DMS53 (cell line): ENCODE results near the gene TNFRSF9.

Experiments
- DNase-seq: peaks from one replicate; lab custom pipeline; 2025; lab: John Stamatoyannopoulos, UW

TNFRSF9 gene

GRCh38 chr1:7916501-7916830, 24.2 kb downstream of the TNFRSF9 start:
- DNase-seq = no peak

DNA sequence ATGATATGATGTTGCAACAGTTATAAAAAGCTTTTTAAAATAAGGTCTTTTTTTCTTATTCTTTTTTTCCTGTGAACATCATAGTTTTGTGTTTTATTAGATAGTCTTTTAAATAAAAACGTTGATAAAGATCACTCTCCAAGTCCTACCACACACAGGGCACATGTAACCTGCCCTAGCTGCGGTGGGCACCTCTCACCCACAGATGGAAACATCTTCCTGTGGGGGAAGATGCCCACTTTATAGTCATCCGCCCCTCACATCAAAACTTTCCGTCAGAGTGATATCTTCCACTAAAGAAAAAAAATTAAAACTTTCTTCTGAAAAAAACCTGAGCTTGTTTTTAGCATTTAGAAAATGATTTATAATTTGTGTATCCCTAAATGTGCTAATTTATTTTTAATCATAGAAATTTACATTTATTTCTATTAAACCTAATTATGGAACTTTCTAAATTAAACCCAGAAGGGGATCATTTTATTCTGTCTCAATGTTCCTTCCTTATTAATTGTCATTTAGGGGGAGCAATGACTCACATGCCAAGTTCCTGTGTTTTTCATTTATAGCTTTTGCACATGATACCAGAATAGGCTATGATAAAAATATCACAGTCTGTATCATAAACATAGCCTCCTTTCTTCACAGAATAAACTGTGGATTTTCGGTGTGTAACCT, 24.7 kb downstream of the TNFRSF9 start:
- DNase-seq = no peak

DNA sequence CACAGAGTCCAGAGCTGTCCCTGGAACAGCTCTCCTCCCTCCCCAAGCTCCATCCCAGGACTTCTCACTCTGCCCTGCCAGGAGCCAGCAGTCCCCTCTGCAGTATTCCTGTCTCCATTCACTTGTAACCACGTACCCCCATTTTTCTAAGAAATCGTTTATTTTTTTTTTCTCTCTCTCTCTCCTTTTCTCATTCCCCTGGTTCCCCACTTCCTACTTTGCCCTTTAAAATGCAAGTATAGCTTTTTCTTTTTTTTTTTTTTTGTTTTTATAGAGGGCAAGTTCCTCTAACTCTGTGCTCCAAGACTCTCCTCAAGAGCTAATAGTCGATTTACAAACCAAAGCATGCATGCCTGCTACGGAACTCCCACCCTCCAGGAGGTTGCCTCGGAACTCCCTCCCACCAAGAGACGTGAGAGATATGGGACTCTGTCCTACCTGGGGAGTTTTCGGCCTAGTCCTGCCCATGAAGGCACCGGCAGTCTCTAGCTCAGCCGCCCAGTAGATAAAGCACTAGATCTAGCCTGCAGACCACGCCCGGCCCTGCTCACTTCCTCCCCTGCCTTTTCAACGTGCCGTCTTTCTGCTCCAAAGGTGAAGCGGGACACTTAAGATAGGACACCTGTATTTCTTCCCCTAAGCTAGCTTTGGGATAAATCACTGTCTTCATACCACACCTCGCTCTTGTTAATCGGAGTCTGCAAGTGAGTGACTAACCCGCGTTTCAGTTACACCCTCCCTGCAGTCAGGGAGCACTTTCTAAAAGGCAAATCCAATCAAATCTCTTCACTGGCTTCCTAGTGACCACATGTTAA, 27.7 kb downstream of the TNFRSF9 start:
- DNase-seq = no peak

DNA sequence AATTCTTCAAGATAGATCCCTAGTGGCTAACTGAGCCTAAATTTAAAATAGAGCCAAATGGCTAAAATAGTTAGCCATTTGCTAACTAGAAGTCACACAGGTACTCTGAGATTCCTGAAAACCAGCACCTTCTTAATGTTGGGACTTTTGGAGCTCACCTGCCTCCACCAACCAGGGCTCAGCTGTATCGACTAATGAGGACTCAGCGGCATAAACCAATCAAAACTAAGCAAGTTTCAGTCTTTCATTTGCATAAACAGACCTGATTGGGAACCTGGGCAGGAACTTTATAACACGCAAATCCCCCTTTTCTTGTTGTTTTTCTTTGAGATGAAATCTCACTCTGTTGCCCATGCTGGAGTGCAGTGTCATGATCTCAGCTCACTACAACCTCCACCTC, 28.5 kb downstream of the TNFRSF9 start:
- DNase-seq = no peak

- no peak for DNase-seq
Measured at GRCh38 chr1:7905262-7905661, 35.4 kb downstream of the TNFRSF9 start.

DNA sequence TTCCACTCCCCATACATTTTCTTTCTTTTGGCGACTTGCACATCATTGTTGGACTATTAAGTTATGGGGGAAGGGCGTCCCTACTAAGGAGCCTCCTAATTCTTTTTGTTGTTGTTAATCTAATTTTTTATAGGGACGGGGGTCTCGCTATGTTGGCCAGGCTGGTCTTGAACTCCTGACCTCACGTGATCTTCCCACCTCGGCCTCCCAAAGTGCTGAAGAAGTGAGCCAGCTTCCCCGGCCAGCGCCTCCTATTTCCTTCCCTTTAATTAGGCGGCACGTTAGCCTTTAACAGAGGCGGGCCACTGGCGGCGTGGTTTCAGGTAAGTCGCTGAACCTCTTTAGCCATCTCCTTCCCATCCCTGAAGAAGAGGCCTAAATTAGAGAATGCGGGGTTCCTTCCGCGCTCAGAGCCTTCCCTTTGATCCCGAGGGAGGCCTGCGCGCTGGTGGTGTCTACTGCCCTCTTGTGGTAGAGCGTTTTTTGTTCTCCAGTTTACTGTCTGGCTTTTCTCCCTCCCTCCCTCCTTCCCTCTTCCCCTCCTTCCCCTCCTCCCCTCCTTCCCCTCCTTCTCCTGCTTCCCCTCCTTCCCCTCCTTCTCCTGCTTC, 38.1 kb downstream of the TNFRSF9 start:
- peak; percentile 81 for DNase-seq

GRCh38 chr1:7899741-7900140, 40.9 kb downstream of the TNFRSF9 start:
- DNase-seq = peak; percentile 29

GRCh38 chr1:7898962-7899361, 41.7 kb downstream of the TNFRSF9 start:
- no peak for DNase-seq

DNA sequence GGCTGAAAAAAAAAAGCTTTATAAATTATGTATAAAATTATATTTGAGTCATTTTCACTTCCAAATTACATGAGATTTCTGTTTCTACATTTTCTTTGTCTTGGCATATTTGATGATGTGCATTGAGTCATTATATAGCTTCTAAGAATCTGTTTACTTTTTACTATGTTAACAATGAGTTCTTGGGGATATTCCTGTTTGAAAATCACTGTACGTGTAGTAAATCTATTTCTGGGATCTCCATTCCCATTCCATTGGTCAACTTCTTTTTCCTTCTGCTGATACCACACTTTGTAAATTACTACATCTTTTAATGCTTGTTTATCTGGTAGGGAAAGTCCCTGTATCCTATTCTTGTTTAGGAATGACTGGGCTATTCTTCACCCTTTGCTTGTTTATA, 43.6 kb downstream of the TNFRSF9 start:
- DNase-seq = no peak

GRCh38 chr1:7893529-7894180, 47.0 kb downstream of the TNFRSF9 start:
- no peak for DNase-seq

DNA sequence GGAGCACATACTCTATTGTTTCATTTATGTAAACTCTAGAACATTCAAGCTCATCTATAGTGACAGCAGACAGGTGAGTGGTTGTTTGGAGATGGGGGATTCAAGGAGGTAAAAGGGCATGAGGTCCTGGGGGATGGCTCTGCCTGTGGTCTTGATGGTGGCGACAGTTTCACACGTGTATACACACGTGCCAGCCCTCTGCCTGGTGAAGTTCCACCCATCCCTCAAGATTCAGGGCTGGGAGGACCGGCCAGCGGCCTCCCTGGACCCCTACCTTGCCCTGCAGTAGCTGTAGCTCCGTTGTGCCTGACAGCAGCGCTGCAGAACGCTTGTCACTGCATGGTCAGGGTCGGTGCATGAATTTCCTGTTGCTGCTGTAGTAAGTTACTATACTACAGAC, 48.8 kb downstream of the TNFRSF9 start:
- DNase-seq = no peak

DNA sequence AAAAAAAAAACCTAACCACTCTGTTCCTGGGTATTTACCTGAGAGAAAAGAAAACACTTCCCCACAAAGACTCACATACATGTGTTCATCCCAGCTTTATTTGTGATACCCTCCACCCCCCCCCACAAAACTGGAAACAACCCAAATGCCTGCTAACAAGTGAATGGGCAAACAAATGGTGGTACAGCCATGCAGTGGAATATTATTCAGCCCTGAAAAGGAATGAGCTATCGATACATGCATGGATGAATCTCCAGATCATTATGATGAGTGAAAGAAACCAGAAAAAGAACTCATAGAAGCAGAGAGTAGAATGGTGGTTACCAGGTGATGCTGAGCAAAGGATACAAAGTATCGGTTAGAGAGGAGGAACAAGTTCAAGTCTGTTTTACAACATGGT, 49.8 kb downstream of the TNFRSF9 start:
- DNase-seq = no peak

GRCh38 chr1:7888248-7889081, 52.2 kb downstream of the TNFRSF9 start:
- no peak for DNase-seq

- DNase-seq = no peak
Measured at GRCh38 chr1:7886405-7886745, 54.3 kb downstream of the TNFRSF9 start.

DNA sequence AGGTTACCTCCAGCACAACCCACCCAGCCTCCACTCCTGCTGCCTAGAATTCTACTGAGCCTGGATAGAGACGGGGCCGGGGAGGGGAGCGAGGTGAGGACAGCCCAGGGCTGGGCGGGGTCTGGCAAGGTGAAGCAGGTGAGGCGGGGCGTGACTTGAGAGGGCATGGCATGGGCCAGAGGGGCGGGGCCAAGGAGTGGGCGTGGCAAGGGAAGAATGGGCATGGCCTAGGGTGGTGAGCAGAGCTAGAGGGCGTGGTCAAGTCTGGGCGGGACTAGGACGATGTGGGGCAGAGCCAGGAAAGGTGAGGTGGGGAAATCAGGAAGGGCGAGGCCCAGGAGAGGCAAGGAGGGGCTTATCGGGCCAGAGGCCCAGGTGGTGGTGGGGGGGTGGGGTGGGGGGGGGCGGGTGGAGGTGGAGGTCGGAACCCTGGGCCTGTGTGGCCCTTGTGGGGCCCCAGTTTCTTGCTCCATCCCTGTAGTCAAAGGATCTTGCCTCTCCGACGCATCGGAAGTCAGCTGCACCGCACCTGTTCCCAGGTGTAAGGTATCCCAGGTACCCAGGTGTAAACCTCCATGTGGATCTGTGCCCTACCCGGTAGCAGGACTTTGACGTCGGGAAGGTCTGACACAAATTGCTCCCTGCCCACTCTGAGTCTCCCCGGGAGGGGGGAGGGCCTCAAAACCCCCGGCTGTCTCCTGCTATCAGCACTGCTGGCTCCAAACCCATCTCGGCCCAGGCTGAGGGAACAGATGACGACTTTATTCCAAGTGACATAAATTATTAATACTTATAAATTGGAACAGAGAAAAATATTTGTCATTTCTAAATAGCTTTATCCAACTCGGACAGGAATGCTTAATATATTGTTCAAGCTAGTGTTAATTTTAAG, 54.9 kb downstream of the TNFRSF9 start:
- DNase-seq = peak; percentile 61

DNA sequence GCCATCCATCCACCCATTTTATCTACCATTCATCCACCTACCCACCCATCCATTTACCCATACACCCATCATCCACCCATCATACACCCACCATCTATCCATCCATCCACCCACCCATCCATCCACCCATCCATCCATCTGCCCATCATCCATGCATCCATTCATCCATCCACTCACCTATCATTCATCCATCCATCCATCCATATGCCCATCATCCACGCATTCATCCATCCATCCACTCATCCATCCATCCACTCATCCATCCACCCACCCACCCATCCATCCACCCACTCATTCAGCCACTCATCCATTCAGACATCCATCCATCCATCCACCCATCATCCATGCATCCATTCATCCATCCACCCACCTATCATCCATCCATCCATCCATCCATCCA, 55.9 kb downstream of the TNFRSF9 start:
- no peak for DNase-seq

DNA sequence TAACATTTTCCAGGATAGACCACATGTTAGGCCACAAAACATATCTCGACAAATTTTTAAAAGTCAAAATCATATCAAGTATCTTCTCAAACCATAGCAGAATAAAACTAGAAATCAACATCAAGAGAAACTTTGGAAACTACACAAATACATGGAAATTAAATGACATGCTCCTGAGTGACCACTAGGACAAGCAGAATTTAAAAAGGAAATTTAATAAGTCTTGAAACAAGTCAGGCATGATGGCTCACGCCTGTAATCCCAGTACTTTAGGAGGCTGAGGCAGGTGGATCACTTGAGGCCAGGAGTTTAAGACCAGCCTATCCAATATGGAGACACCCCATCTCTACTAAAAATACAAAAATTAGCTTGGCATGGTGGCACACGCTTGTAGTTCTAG, 61.4 kb downstream of the TNFRSF9 start:
- no peak for DNase-seq

DNA sequence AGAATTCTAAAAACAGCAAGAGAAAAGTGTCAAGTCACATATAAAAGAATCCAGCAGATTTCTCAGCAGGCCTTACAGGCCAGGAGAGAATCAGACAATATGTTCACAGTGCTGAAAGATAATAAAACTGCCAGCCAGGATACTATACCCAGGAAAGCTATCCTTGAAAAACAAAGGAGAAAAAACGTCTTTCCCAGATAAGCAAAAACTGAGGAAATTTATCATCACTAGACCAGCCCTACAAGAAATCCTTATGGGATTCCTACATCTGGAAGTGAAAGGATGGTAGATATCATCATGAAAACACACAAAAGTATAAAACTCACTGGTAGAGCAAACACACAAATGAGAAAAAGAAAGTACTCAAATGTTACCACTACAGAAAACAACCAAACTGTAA, 62.6 kb downstream of the TNFRSF9 start:
- DNase-seq = no peak

GRCh38 chr1:7873801-7874795, 66.5 kb downstream of the TNFRSF9 start:
- DNase-seq = no peak

- DNase-seq = no peak
Measured at GRCh38 chr1:7871136-7871535, 69.5 kb downstream of the TNFRSF9 start.
